Measurements from ENCODE around the gene MADCAM1. TPM values are rescaled to one million over a fixed set of nuclear protein-coding genes. Genes with fewer than 3 reads are reported as not detected.

Gene MADCAM1
- total and polyA plus RNA-seq, 4 donors = 0.24 to 4.4 (median 0.61) TPM

DNA sequence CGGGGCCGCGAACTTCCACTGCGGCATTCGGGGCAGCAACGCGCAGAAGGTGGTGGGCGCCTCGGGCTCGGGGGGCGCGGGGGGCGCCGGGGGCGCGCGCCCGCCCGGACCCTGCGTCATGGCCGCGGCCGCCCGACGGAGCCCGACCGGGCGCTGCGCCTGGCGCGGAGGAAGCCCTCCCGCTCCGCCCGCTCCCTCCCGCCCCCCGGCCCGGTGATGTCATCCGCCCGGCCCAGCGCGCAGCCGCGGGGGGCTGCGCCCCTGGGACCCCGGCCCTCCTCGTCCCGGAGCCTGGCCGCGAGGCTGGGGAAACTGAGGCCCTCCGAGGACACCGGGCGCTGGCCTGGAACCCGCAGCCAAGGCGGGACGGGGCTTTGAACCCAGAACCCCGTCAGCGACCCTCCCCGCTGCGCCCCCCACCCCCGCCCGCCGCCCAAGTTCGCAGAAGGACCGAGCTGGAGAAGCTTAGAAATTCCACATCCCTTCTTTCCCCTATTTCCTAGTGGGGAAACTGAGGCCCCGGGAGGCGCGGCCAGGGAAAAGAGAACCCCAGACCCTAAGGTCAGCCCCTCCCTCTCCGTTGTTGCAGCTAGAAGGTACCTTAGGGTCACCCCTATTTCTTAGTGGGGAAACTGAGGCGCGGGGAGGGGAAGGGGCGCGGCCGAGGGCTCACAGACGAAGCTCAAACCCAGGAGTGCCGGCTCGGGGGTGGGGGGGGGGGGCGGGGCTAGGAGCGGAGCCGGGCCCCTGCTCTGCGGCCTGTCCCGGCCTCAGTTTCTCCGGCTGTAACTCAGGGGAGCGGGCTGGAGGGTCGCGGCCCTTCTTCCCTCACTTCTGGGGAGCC is 35.2 kb upstream of the MADCAM1 start, which contains the start of gene SHC2:
Gene SHC2 (minus strand): TSS at position 157 of the 844 bp plus-strand sequence. CDS start 37 bp downstream, at position 120.
- no peak within 1 kb of the TSS for H3K9ac ChIP-seq (ENCODE audit: insufficient read depth in 1 of 2, low read length in 2 of 2)
- H3K4me3 ChIP-seq = peak within 1 kb of the TSS; percentile 60
- peaks cover 0 to 2% (median 0%) of the 10 kb centered on the region in 4 donors for H3K9me3 ChIP-seq (ENCODE audit: control insufficient read depth in 4 of 4, insufficient read depth in 3 of 4, low read length in 3 of 4)
- 1 to 2% methylated on average over 27 to 85 of the region's 85 CpGs for WGBS, 2 donors
- DNase-seq (peak; percentile 54 to 62 (median 58)), ATAC-seq (ENCODE audit: insufficient read depth, low FRiP score) (no peak)
- TF ChIP-seq, protein P1, sequence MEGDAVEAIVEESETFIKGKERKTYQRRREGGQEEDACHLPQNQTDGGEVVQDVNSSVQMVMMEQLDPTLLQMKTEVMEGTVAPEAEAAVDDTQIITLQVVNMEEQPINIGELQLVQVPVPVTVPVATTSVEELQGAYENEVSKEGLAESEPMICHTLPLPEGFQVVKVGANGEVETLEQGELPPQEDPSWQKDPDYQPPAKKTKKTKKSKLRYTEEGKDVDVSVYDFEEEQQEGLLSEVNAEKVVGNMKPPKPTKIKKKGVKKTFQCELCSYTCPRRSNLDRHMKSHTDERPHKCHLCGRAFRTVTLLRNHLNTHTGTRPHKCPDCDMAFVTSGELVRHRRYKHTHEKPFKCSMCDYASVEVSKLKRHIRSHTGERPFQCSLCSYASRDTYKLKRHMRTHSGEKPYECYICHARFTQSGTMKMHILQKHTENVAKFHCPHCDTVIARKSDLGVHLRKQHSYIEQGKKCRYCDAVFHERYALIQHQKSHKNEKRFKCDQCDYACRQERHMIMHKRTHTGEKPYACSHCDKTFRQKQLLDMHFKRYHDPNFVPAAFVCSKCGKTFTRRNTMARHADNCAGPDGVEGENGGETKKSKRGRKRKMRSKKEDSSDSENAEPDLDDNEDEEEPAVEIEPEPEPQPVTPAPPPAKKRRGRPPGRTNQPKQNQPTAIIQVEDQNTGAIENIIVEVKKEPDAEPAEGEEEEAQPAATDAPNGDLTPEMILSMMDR (IDR thresholded peaks at IDR 0.05; ENCODE audit: control extremely low read depth, extremely low read depth) = no peak
- H3K27ac ChIP-seq (ENCODE audit: low read depth in 1 of 2, low read length in 1 of 2) = peak within 1 kb of the TSS; percentile 38 to 75
- peaks cover 0 to 7% (median 0%) of the 10 kb centered on the region in 5 donors for H3K4me1 ChIP-seq (ENCODE audit: control insufficient read depth in 5 of 5, insufficient read depth in 5 of 5, low read length in 5 of 5)
- H3K27me3 ChIP-seq (ENCODE audit: control insufficient read depth in 3 of 3, insufficient read depth in 3 of 3, low read length in 2 of 3) = peaks cover 0 to 12% (median 8%) of the 10 kb centered on the region in 3 donors
- no peaks in the 10 kb centered on the region for H3K36me3 ChIP-seq (ENCODE audit: control insufficient read depth in 4 of 4, insufficient read depth in 4 of 4, low read length in 4 of 4)

- no peak overlapping the region for H3K4me3 ChIP-seq
- no peak for ATAC-seq (ENCODE audit: insufficient read depth, low FRiP score)
- H3K27ac ChIP-seq (ENCODE audit: low read depth in 1 of 2, low read length in 1 of 2) = peak overlapping the region in 1 of 2 donors; percentile 20
- no peaks in the 10 kb centered on the region for H3K36me3 ChIP-seq (ENCODE audit: control insufficient read depth in 4 of 4, insufficient read depth in 4 of 4, low read length in 4 of 4)
- no peak overlapping the region for H3K9ac ChIP-seq (ENCODE audit: insufficient read depth in 1 of 2, low read length in 2 of 2)
- DNase-seq = no peak
- TF ChIP-seq, protein P1 (IDR thresholded peaks at IDR 0.05; ENCODE audit: control extremely low read depth, extremely low read depth) = no peak
- peaks cover 0 to 2% (median 0%) of the 10 kb centered on the region in 4 donors for H3K9me3 ChIP-seq (ENCODE audit: control insufficient read depth in 4 of 4, insufficient read depth in 3 of 4, low read length in 3 of 4)
- H3K4me1 ChIP-seq (ENCODE audit: control insufficient read depth in 5 of 5, insufficient read depth in 5 of 5, low read length in 5 of 5) = peaks cover 0 to 7% (median 0%) of the 10 kb centered on the region in 5 donors
- WGBS, 2 donors = 8 to 9% methylated on average over 60 of the region's 60 CpGs
- H3K27me3 ChIP-seq (ENCODE audit: control insufficient read depth in 3 of 3, insufficient read depth in 3 of 3, low read length in 2 of 3) = peaks cover 0 to 12% (median 8%) of the 10 kb centered on the region in 3 donors
These were observed 34.4 kb upstream of the MADCAM1 start for GRCh38 chr19:461721-462551.

GRCh38 chr19:463483-464207 is 32.6 kb upstream of the MADCAM1 start:
- ATAC-seq (ENCODE audit: insufficient read depth, low FRiP score) = no peak
- no peak overlapping the region for H3K27ac ChIP-seq (ENCODE audit: low read depth in 1 of 2, low read length in 1 of 2)
- peaks cover 0 to 12% (median 8%) of the 10 kb centered on the region in 3 donors for H3K27me3 ChIP-seq (ENCODE audit: control insufficient read depth in 3 of 3, insufficient read depth in 3 of 3, low read length in 2 of 3)
- H3K9me3 ChIP-seq (ENCODE audit: control insufficient read depth in 4 of 4, insufficient read depth in 3 of 4, low read length in 3 of 4) = peaks cover 0 to 2% (median 0%) of the 10 kb centered on the region in 4 donors
- TF ChIP-seq, protein P1 (IDR thresholded peaks at IDR 0.05; ENCODE audit: control extremely low read depth, extremely low read depth) = no peak
- WGBS, 2 donors = 88% methylated on average over 35 of the region's 35 CpGs
- no peaks in the 10 kb centered on the region for H3K36me3 ChIP-seq (ENCODE audit: control insufficient read depth in 4 of 4, insufficient read depth in 4 of 4, low read length in 4 of 4)
- no peak overlapping the region for H3K9ac ChIP-seq (ENCODE audit: insufficient read depth in 1 of 2, low read length in 2 of 2)
- DNase-seq = no peak
- no peak overlapping the region for H3K4me3 ChIP-seq
- peaks cover 0 to 7% (median 0%) of the 10 kb centered on the region in 5 donors for H3K4me1 ChIP-seq (ENCODE audit: control insufficient read depth in 5 of 5, insufficient read depth in 5 of 5, low read length in 5 of 5)
